Measurements from ENCODE around the gene POM121L2. TPM values are rescaled to one million over a fixed set of nuclear protein-coding genes. Genes with fewer than 3 reads are reported as not detected.

The POM121L2 gene
- total and polyA plus RNA-seq, 9 of the 15 experiments (the other 6 are each of a cell fraction or from before 2014, with no cell fraction given), result 0.23 to 0.45 TPM; not detected in 7

GRCh38 chr6:27280064-27280539, 32.0 kb downstream of the POM121L2 start (continued):
- TF ChIP-seq AFF1 (IDR thresholded peaks at IDR 0.05; ENCODE audit: low read depth in 1 of 2, partially characterized antibody in 2 of 2) (peak; percentile 61 to 74), CTCFL (IDR thresholded peaks at IDR 0.05; ENCODE audit: borderline replicate concordance, insufficient read depth, low read depth, low read length, poor library complexity, severe bottlenecking) (no peak), ESRRB (CRISPR knock-in tag; IDR thresholded peaks at IDR 0.05; ENCODE audit: borderline replicate concordance) (0 out of 2 replicates have a peak, but pooled peaks have one; percentile 44), TEAD4 (IDR thresholded peaks at IDR 0.05; ENCODE audit: low read length) (peak; percentile 85), TEAD4 (CRISPR knock-in tag; IDR thresholded peaks at IDR 0.05; ENCODE audit: borderline replicate concordance) (no peak), SOX6 (IDR thresholded peaks at IDR 0.05) (0 out of 2 replicates have a peak, but pooled peaks have one; percentile 34), MCM2 (IDR thresholded peaks at IDR 0.05; ENCODE audit: low read depth) (no peak), ARID4B (CRISPR knock-in tag; IDR thresholded peaks at IDR 0.05) (no peak), ETS1 (conservative IDR thresholded peaks at IDR 0.05; ENCODE audit: control insufficient read depth, low read depth, low read length) (peak; percentile 85), SNIP1 (IDR thresholded peaks at IDR 0.05; ENCODE audit: low read depth) (no peak), RB1 (IDR thresholded peaks at IDR 0.05; ENCODE audit: low read depth) (peak; percentile 75), MITF (IDR thresholded peaks at IDR 0.05) (no peak)
